Stomach (tissue), 9 donors: ENCODE data around the gene KATNB1. TPM values are rescaled to one million over a fixed set of nuclear protein-coding genes. Genes with fewer than 3 reads are reported as not detected.
A peak's percentile ranks its signal among the peaks of the same experiment; 100 is the strongest.

Experiments
- DNase-seq, 2 donors: peaks; one replicate each; pipeline versions ENCODE4 v3.0.0 to v3.0.0-alpha.2; 2013 to 2019
- H3K27ac ChIP-seq, 5 donors: fragments of 200-600 bp in 4 of 5; sonication (generic) in 4 of 5; one replicate each; pipeline ENCODE4 v1.5.1; 2013 to 2019; ENCODE audit warnings: mild to moderate bottlenecking in 1 of 5, moderate library complexity in 1 of 5
- H3K27me3 ChIP-seq, 3 donors: fragments of 200-600 bp; sonication (generic); one replicate each; pipeline ENCODE4 v1.5.1; 2017 to 2019; ENCODE audit warnings: mixed run types in 1 of 3
- H3K36me3 ChIP-seq, 4 donors: fragments of 200-600 bp; sonication (generic); 1 replicate in 3 of 4; 2 replicates in 1 of 4; pipeline ENCODE4 v1.5.1; 2016 to 2019
- H3K4me1 ChIP-seq, 4 donors: fragments of 200-600 bp; sonication (generic); one replicate each; pipeline ENCODE4 v1.5.1; 2016 to 2019
- H3K4me3 ChIP-seq, 4 donors: fragments of 200-600 bp; sonication (generic) in 3 of 4; one replicate each; pipeline ENCODE4 v1.5.1; 2016 to 2019; ENCODE audit warnings: mild to moderate bottlenecking in 1 of 4
- H3K9me3 ChIP-seq, 4 donors: fragments of 200-600 bp; sonication (generic); one replicate each; pipeline ENCODE4 v1.5.1; 2016 to 2019
- EP300 ChIP-seq: sonication (generic); formaldehyde crosslinking; IDR thresholded peaks from one replicate; pipeline ENCODE4 v1.6.1; 2017; ENCODE audit warnings: antibody characterized with exemption
- POLR2A ChIP-seq, 4 donors: fragments of 450-650 bp; IDR thresholded peaks; one replicate each; pipeline ENCODE4 v1.6.1; 2016; ENCODE audit warnings: antibody characterized with exemption in 4 of 4, control low read depth in 2 of 4, mild to moderate bottlenecking in 1 of 4, moderate library complexity in 1 of 4
- POLR2AphosphoS5 ChIP-seq, 3 donors: sonication (generic); formaldehyde crosslinking; IDR thresholded peaks; one replicate each; pipeline ENCODE4 v1.6.1; 2016; ENCODE audit warnings: antibody characterized with exemption in 3 of 3
- WGBS, 5 donors: extraction: QIAGEN DNeasy Blood & Tissue Kit in 3 of 5; methylation state at CpG; one replicate each; pipeline versions ENCODE4 v1.1.5 to v1.1.7; 2013 to 2018; 5-methylcytosine and 5-hydroxymethylcytosine counted together
- intact Hi-C: fragments of 100-400 bp; cut with DNase I; formaldehyde crosslinking; loops from one replicate; pipeline ENCODE4 v1.15.1; 2023; ENCODE audit warnings: low total_unique reads
- polyA plus RNA-seq, 3 donors: library from polyadenylated mRNA; stranded (reverse); fragments of 200-250 nt; gene quantifications; one replicate each; pipeline ENCODE4 v1.2.3, GENCODE V29; 2013
- total RNA-seq, 5 donors: library from RNA; depleted of rRNA; stranded (reverse); fragments of >200 nt; gene quantifications; one replicate each; pipeline versions ENCODE4 v1.1.0 to v1.2.3, GENCODE V29; 2014 to 2016
- TF ChIP-seq, protein P1 (sequence below), 7 experiments: fragments of 450-650 bp in 4 of 7; fragments of 200-600 bp in 3 of 7; sonication (generic) in 3 of 7; IDR thresholded peaks; one replicate each; pipeline ENCODE4 v1.5.1; 2016 to 2019; ENCODE audit warnings: antibody characterized with exemption in 7 of 7, control low read depth in 2 of 7, mild to moderate bottlenecking in 1 of 7
- donor health status: healthy with polysubstance abuse.
- donor health status: Bipolar disorder and iron deficiency.
- donor health status: healthy.

The KATNB1 gene
- total and polyA plus RNA-seq, 8 donors, result 6.7 to 58.5 (median 13.4) TPM

DNA sequence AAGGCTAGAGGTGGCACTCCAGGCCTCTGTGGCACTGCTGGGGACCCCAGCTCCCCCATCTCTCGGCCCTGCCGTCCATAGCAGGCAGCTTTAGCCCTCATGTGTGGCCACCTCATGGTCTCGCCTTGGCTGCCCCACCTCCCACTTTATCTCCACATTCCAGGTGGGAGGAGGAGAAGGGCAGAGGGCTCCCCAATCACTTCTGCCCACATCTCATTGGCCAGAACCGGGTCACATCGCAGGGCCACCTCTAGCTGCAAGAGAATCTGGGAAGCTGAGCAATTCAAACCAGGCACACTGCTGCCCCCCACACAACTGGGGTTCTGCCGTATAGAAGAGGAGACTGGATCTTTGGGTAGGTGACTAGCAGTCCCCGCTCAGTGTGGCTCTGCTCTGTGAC, 39.3 kb upstream of the KATNB1 start:
- Histone ChIP-seq H3K4me1 (peaks cover 2 to 16% (median 6%) of the 10 kb centered on the region in 4 donors), H3K36me3 (no peaks in the 10 kb centered on the region), H3K9me3 (no peaks in the 10 kb centered on the region), H3K4me3 (no peak overlapping the region), H3K27me3 (peaks cover 0 to 2% (median 0%) of the 10 kb centered on the region in 3 donors), H3K27ac (no peak overlapping the region)
- 88 to 97% (median 91%) methylated on average over 5 to 7 of the region's 7 CpGs for WGBS, 5 donors
- intact Hi-C loops, result no loop called here
- TF ChIP-seq, protein P1, sequence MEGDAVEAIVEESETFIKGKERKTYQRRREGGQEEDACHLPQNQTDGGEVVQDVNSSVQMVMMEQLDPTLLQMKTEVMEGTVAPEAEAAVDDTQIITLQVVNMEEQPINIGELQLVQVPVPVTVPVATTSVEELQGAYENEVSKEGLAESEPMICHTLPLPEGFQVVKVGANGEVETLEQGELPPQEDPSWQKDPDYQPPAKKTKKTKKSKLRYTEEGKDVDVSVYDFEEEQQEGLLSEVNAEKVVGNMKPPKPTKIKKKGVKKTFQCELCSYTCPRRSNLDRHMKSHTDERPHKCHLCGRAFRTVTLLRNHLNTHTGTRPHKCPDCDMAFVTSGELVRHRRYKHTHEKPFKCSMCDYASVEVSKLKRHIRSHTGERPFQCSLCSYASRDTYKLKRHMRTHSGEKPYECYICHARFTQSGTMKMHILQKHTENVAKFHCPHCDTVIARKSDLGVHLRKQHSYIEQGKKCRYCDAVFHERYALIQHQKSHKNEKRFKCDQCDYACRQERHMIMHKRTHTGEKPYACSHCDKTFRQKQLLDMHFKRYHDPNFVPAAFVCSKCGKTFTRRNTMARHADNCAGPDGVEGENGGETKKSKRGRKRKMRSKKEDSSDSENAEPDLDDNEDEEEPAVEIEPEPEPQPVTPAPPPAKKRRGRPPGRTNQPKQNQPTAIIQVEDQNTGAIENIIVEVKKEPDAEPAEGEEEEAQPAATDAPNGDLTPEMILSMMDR (IDR thresholded peaks at IDR 0.05), result no peak
- TF ChIP-seq EP300 (no peak), POLR2AphosphoS5 (IDR thresholded peaks at IDR 0.05) (no peak), POLR2A (IDR thresholded peaks at IDR 0.05) (no peak)
- no peak for DNase-seq

DNA sequence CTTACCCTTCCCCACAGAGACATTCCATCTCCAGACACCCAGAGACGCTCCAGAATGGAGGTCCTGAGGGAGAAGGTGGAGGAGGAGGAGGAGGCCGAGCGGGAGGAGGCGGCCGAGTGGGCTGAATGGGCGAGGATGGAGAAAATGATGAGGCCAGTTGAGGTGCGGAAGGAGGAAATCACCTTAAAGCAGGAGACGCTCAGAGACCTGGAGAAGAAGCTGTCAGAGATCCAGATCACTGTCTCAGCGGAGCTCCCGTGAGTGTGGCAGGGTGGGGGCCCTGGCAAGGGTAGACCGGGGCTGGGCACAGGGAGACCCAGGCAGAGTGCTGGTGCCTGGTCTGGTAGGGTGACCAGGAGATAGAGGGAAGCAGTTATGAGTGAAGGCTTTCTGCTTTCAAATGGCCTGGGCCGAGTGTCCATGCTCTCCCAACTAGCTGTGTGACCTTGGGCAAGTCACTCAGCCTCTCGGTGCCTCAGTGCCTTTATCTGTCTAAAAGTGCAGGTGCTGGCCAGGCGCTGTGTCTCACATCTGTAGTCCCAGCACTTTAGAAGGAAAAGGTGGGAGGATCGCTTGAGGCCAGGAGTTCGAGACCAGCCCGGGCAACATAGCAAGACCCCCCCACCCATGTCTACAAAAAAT, 37.6 kb upstream of the KATNB1 start:
- Histone ChIP-seq H3K4me3 (no peak overlapping the region), H3K27me3 (no peaks in the 10 kb centered on the region), H3K27ac (no peak overlapping the region), H3K4me1 (peaks cover 8 to 19% (median 13%) of the 10 kb centered on the region in 4 donors), H3K36me3 (no peaks in the 10 kb centered on the region), H3K9me3 (no peaks in the 10 kb centered on the region)
- TF ChIP-seq, protein P1 (IDR thresholded peaks at IDR 0.05), result no peak
- no peak for TF ChIP-seq POLR2A (IDR thresholded peaks at IDR 0.05)
- DNase-seq, result no peak
- 88 to 95% (median 92%) methylated on average over 15 to 17 of the region's 17 CpGs for WGBS, 5 donors
- intact Hi-C loops, result no loop called here

DNA sequence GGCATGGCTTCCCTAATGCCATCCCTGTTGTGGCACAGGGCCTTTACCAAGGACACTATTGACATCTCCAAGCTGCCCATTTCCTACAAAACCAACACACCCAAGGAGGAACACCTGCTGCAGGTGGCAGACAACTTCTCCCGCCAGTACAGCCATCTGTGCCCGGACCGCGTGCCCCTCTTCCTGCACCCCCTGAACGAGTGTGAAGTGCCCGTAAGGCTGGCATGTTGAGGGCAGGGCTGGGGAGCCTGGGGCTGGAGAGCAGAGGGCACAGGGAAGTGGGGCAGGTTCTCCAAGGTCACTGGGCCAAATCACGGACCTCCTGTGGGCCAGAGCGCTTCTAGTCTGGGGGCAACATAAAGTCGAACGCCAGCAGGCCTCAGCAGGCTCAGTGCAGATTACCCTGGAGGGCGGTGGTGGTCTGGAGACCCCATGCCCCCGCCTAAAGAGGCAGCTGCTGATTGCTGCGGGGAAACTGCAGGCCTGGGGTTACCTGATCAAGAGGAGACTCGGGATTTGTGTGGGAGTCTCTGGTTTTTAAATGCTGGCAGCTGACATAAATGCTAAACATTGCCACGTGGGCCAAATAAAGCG, 36.7 kb upstream of the KATNB1 start:
- WGBS, 5 donors, result 84 to 91% (median 87%) methylated on average over 9 to 16 of the region's 16 CpGs
- Histone ChIP-seq H3K27me3 (no peaks in the 10 kb centered on the region), H3K36me3 (no peaks in the 10 kb centered on the region), H3K4me1 (peaks cover 8 to 26% (median 15%) of the 10 kb centered on the region in 4 donors), H3K4me3 (no peak overlapping the region), H3K27ac (no peak overlapping the region), H3K9me3 (no peaks in the 10 kb centered on the region)
- TF ChIP-seq POLR2AphosphoS5 (IDR thresholded peaks at IDR 0.05) (no peak), EP300 (no peak), POLR2A (IDR thresholded peaks at IDR 0.05) (no peak)
- TF ChIP-seq, protein P1 (IDR thresholded peaks at IDR 0.05), result no peak
- intact Hi-C loops, result no loop called here
- DNase-seq, result peak in 1 of 2 donors; percentile 13

DNA sequence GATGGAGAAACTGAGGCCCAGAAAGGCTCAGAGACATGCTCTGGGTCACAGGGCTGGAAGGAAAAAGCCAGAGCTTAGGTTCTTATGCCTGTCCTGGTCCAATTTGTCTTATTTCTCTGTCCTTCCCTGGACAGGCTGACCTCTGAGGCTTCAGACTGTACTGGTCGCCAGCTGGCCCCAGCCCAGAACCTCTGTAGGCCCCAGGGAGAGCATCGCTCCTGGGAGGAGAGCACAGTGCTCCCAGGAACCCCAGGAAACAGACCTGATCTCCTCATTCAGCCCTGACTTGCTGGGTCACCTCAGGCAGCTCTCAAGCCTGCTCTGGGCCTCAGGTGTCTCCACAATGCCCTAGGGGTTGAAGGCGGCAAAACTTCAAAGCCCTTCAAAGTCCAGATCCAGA, 36.1 kb upstream of the KATNB1 start:
- H3K9me3 ChIP-seq, result no peaks in the 10 kb centered on the region
- TF ChIP-seq, protein P1 (IDR thresholded peaks at IDR 0.05), result no peak
- TF ChIP-seq EP300 (no peak), POLR2A (IDR thresholded peaks at IDR 0.05) (no peak), POLR2AphosphoS5 (IDR thresholded peaks at IDR 0.05) (no peak)
- 83 to 92% (median 89%) methylated on average over 2 to 3 of the region's 3 CpGs for WGBS, 5 donors
- peaks cover 8 to 29% (median 15%) of the 10 kb centered on the region in 4 donors for H3K4me1 ChIP-seq
- no peaks in the 10 kb centered on the region for H3K36me3 ChIP-seq
- intact Hi-C loops, result no loop called here
- H3K27ac ChIP-seq, result no peak overlapping the region
- H3K4me3 ChIP-seq, result no peak overlapping the region
- DNase-seq, result no peak
- no peaks in the 10 kb centered on the region for H3K27me3 ChIP-seq
